Raji (cell line): ENCODE measurements around the gene ARMC7.

ENCODE experiments used
- POLR2A ChIP-seq: IDR thresholded peaks from 2 replicates; pipeline ENCODE4 v1.6.1; 2011; ENCODE audit warnings: low read depth, low read length, control low read depth; ENCODE audit not compliant: insufficient read depth

The ARMC7 gene

GRCh38 chr17:75154195-75155106, 44.7 kb downstream of the ARMC7 start, which contains the start of gene JPT1:
Gene JPT1 (minus strand): TSS chr17:75154512. CDS start chr17:75154397, 115 bp downstream.
- peak; percentile 100 for TF ChIP-seq POLR2A

DNA sequence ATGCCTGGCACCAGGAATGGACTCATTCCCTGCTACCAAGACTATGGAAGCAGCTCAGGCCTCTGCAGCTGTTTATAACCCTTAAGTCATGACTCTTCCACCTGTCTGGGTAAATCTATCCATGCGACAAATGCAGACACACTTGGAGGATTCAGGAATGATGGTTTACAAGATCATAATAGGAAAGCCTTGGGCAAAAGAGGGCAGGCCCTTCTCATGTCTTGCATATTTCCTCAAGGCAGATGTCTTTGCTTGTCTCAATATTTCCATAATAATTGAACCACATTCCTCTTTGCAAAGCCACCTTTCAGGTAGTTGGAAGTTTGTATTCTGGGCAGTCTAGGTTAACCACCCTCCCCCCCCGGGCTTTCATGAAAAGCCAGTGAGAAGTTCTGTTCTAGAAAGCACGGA, 45.4 kb downstream of the ARMC7 start:
- TF ChIP-seq POLR2A, result no peak

DNA sequence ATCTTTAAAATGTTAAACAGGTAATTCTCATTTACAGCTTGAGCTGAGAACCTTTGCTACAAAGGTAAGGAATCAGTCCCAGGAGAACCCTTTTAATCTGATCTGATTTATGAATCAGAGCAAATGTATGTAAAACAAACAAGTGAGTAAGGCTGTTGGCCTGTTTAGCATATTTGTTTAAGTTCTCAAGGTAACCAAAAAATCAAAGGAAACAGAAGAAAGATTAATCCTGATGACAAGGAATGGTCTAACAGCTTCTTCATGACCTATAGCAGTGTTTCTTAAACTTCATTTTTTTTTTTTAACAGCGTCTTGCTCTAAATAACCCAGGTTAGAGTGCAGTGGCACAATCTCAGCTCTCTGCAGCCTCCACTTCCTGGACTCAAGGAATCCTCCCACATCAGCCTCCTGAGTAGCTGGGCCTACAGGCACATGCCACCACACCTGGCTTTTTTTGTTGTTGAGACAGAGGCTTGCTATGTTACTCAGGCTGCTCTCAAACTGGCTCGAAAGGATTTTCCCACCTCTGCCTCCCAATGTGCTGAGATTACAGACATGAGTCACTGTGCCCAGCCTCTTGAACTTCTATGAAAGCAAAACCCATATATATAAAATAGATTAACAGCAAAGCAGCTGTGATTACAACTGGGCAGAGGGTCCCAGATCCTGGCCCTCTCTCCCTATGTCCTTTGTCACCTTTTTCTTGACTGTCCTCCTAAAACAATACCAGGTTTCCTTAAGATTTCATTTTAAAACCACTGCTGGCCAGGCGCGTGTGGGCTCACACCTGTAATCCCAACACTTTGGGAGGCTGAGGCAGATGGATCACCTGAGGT, 49.6 kb downstream of the ARMC7 start:
- no peak for TF ChIP-seq POLR2A

- TF ChIP-seq POLR2A, result no peak
These were observed 50.4 kb downstream of the ARMC7 start for GRCh38 chr17:75160211-75160610.

DNA sequence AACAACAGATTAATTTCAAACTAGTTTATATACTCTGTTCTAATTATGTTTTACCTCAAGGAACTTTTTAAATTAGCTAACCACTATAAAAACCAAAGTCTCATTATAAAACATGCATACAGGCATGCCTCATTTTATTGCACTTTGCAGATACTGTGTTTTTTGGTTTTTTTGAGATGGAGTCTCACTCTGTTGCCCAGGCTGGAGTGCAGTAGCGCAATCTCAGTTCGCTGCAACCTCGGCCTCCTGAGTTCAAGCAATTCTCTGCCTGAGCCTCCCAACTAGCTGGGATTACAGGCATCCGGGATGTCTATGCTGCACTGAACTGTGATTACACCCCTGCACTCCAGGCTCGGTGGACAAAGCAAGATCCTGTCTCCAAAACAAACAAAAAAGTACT, 53.3 kb downstream of the ARMC7 start:
- no peak for TF ChIP-seq POLR2A

DNA sequence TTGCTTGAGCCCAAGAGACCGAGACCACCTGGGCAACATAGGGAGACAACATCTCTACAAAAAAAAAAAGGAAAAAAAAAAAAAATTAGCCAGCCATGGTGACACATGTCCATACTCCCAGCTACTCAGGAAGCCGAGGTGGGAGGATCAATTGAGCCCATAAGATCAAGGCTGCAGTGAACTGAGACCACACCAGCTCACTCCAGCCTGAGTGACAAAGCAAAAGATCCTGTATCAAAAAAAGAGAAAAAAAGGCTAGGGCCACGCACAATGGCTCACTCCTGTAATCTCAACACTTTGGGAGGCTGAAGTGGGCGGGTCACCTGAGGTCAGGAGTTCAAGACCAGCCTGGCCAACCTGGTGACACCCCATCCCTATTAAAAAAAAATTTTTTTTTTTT, 59.2 kb downstream of the ARMC7 start:
- no peak for TF ChIP-seq POLR2A

GRCh38 chr17:75173526-75173925, 63.8 kb downstream of the ARMC7 start:
- TF ChIP-seq POLR2A, result no peak

DNA sequence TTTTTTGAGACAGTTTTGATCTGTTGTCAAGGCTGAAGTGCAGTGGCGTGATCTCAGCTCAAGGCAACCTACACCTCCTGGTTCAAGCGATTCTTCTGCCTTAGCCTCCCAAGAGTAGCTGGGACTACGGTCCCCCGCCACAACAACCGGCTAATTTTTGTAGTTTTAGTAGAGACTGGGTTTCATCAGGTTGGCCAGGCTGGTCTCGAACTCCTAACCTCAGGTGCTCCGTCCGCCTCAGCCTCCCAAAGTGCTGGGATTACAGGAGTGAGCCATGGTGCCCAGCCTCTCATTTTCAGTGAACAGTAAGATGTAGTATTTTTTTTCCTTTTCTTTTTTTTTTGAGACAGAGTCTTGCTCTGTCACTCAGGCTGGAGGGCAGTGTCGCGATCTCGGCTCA, 65.2 kb downstream of the ARMC7 start:
- no peak for TF ChIP-seq POLR2A

- no peak for TF ChIP-seq POLR2A
These were observed 66.9 kb downstream of the ARMC7 start for GRCh38 chr17:75176625-75177024.

GRCh38 chr17:75178453-75178852, 68.7 kb downstream of the ARMC7 start:
- no peak for TF ChIP-seq POLR2A
